Stimulated activated CD8-positive, alpha-beta memory T cell treated with anti-CD3 and anti-CD28 coated beads, Interleukin-4, amount 100 ng/mL, for 1 hour (primary cell): ENCODE data around the gene PRKG1.

ENCODE experiments used
- DNase-seq, 2 donors: peaks; one replicate each; pipeline ENCODE4 v3.0.0-alpha.2; 2020; ENCODE audit warnings: low read depth in 2 of 2, low spot score in 1 of 2

PRKG1 gene

GRCh38 chr10:52276163-52276562 is 1201.9 kb downstream of the PRKG1 start:
- DNase-seq, result no peak

GRCh38 chr10:52276986-52277385 is 1202.7 kb downstream of the PRKG1 start:
- DNase-seq, result no peak

- DNase-seq, result no peak
Observed at GRCh38 chr10:52279546-52279945, 1205.3 kb downstream of the PRKG1 start.

- no peak for DNase-seq
Observed at GRCh38 chr10:52280051-52280450, 1205.8 kb downstream of the PRKG1 start.

GRCh38 chr10:52283174-52283573 is 1208.9 kb downstream of the PRKG1 start:
- DNase-seq, result no peak

- DNase-seq, result no peak
Observed at GRCh38 chr10:52284416-52285013, 1210.2 kb downstream of the PRKG1 start.

GRCh38 chr10:52287866-52288265 is 1213.6 kb downstream of the PRKG1 start:
- DNase-seq, result no peak

GRCh38 chr10:52297747-52298146 is 1223.5 kb downstream of the PRKG1 start:
- DNase-seq, result no peak

- DNase-seq, result no peak
Observed at GRCh38 chr10:52300599-52301277, 1226.5 kb downstream of the PRKG1 start.

- DNase-seq, result no peak
Observed at GRCh38 chr10:52308251-52309031, 1234.2 kb downstream of the PRKG1 start.

- no peak for DNase-seq
Observed at GRCh38 chr10:52312942-52313255, 1238.6 kb downstream of the PRKG1 start.

GRCh38 chr10:52313256-52313932 is 1239.1 kb downstream of the PRKG1 start:
- DNase-seq, result no peak

GRCh38 chr10:52313933-52314821 is 1239.9 kb downstream of the PRKG1 start, which contains the start of gene DKK1:
DKK1 (plus strand) TSS chr10:52314281; CDS start chr10:52314435, 154 bp downstream.
- DNase-seq, result no peak

- DNase-seq, result no peak
Observed at GRCh38 chr10:52314822-52315552, 1240.7 kb downstream of the PRKG1 start.

GRCh38 chr10:52316001-52316400 is 1241.7 kb downstream of the PRKG1 start:
- DNase-seq, result no peak

- no peak for DNase-seq
Observed at GRCh38 chr10:52316500-52316899, 1242.2 kb downstream of the PRKG1 start.

- DNase-seq, result no peak
Observed at GRCh38 chr10:52318136-52318701, 1243.9 kb downstream of the PRKG1 start.

GRCh38 chr10:52318822-52319464 is 1244.7 kb downstream of the PRKG1 start:
- DNase-seq, result no peak

GRCh38 chr10:52319926-52320325 is 1245.6 kb downstream of the PRKG1 start:
- no peak for DNase-seq
